GM21447 (cell line): ENCODE measurements around the gene HSD17B1.

ENCODE experiments used
- ATAC-seq: cut with Tn5 transposase; IDR thresholded peaks from one replicate; pipeline ENCODE4 v1.9.1; 2021; ENCODE audit not compliant: unreplicated experiment

HSD17B1 gene

DNA sequence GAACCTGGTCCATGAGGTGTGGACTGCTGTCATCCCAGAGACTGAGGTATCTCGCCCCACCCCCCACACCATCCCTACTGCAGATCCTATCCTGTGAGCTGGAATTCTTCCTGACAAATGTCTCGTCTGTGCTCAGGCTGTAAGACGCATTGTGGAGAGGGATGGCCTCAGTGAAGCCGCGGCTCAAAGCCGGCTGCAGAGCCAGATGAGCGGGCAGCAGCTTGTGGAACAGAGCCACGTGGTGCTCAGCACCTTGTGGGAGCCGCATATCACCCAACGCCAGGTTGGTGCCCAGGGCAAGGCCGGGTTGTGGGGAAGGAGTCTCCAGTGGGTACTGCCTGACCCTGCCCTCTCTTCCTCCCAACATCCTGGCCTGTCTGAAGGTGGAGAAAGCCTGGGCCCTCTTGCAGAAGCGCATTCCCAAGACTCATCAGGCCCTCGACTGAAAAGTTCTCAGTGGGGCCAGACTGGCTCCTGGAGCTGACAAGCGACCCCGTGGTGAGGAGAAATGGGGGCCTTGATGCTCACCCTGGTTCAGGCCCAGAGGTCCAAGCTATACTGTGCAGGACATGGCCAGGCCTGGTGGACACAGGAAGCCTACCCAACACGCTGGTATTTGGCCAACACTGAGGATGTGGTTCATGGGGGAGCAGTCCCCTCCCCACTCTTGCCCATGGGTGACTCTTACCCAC lies 12.9 kb downstream of the HSD17B1 start:
- ATAC-seq = no peak

- no peak for ATAC-seq
Measured at GRCh38 chr17:42566215-42566882, 13.6 kb downstream of the HSD17B1 start.

DNA sequence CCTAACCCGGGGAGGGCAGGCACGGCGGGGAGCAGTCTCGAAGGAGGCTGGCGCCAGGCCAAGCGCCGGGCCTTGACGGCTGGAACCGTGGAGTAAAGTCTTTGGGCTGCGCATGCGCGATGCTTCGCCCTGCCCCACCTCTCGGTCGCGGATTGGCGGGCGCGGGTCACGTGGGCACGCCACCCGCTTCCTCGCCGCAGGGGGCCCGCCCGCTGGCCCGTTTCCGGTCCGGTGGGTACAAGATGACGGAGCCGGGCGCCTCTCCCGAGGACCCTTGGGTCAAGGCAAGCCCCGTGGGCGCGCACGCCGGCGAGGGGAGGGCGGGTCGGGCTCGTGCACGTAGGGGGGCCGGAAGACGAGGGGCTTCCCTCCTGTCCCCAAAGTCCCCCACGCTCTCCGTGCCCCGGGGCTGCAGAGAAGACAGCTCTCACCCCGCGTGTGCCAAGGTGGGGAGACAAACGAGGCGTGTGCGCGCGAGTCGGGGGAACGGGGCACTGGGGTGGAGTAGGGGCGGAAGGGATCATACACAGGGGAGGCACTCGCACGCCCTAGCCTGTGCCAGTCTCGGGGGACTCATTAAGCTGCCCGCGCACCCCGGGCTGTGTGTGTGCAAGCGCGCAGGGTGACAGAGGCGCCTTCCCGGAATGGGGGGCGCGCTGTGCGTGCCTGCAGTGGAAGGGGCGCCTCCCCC lies 14.3 kb downstream of the HSD17B1 start, which contains the start of gene MLX:
MLX (plus strand) TSS at position 218 of the 691 bp plus-strand sequence; CDS start at position 243, 25 bp downstream.
- ATAC-seq = no peak

DNA sequence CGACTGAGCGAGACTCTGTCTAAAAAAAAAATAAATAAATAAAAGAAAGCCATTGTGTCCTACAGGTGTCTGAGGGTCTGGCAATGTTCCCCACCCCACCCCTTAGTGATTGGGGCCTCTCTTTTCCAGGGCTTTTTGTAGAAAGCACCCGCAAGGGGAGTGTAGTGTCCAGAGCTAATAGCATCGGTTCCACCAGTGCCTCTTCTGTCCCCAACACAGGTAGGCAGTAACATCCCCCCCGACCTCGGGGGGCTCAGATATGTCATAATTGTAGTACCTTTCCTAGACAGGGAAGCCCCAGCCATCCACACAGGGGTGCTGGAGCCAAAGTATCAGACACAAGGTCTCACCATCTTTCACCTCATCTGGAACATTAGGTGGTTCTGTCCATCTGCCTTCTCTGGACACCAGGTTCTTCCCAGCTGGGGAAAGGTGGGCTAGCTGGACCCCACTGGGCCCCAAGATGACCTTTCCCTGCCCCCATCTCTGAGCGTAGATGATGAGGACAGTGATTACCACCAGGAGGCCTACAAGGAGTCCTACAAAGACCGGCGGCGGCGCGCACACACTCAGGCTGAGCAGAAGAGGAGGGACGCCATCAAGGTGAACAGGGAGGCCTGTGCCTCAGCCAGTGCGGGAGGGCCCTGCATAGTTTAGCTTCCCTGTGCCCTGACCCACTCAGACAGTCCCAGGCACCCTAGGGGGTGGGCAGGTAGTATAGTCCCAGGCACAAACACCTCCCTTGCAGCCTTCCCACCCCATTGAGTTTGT lies 15.8 kb downstream of the HSD17B1 start:
- no peak for ATAC-seq

DNA sequence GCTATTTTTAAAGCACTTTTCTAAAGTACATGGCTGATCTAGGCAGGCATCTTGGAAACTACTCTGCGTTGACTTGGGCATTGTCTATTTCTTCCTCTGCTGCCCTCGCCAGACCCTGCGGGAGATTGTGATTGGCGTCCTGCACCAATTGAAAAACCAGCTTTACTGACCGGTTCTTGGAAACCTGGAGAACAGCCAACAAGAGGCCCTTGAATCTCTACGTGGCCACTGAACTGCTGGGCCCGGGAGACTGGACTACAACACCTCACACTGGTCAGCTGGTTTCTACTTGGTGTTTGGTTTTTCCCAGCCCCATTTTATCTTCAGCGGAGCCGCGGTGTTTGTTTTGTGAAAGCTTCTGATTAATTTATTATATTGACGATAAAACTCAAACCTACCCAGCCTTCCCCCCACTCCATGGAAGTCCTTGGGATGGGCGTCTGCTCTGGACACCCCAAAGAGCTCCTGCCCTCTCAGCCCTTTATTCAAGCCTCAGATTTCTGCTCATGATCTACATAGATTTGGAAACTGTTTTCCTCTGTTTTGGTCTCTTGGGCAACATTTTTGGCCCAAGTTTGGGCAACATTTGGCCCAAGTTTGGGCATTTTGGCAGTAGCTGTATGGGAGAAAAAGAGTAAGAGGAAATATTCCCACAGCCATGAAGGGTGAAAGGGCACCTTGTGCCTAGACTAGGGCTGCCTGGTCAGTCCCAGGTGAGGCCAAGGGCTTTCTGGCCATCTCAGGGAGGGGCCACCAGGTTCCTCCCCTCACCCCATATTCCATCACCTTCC lies 18.9 kb downstream of the HSD17B1 start:
- ATAC-seq = no peak

GRCh38 chr17:42573095-42573494 lies 20.4 kb downstream of the HSD17B1 start:
- ATAC-seq = no peak

GRCh38 chr17:42574463-42574862 lies 21.7 kb downstream of the HSD17B1 start:
- no peak for ATAC-seq

DNA sequence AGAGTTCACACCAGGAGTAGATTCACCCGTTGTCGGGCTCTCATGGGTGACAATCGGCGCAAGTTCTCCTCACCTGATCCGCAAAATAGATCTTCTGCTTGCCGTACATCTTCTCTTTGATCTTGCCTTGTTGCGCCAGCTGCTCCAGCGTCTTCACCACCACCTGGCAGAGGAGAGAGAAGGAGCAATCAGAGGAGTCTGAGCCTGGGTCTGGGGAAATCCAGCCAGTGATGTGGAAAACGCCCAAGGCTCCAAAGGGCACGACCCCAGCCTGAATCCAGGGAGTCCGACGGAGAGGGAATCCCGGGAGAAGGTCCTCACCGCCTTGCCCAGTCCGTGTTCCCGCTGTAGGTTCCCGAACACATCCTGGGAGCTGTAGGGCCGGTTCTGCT lies 24.4 kb downstream of the HSD17B1 start:
- no peak for ATAC-seq

- peak; percentile 62 for ATAC-seq
Measured at GRCh38 chr17:42577532-42578281, 25.0 kb downstream of the HSD17B1 start, which contains the start of gene PSMC3IP. PSMC3IP (minus strand) TSS chr17:42577729; CDS start chr17:42577686, 43 bp downstream.

- ATAC-seq = peak; percentile 45
Measured at GRCh38 chr17:42578282-42578869, 25.7 kb downstream of the HSD17B1 start.

GRCh38 chr17:42579794-42580551 lies 27.2 kb downstream of the HSD17B1 start:
- ATAC-seq = no peak

GRCh38 chr17:42581744-42582270 lies 29.1 kb downstream of the HSD17B1 start:
- ATAC-seq = no peak

DNA sequence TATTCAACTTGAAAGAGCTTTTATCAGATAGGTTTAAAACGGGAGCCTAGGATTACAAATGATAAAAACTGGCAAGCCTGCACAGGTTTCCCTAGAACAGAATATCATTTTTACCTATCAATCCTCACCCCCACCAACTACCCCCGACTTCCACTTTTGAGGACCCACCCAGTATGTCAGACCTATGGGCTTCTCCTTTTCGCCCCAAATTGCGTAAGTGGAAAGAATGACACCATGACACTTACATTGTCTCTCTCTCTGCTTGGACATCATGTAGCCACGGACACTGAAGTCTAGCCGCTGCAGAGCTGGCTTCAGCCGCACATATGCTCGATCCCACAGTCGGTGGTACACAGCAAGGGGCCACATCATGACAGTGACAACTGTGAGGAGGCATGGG lies 32.2 kb downstream of the HSD17B1 start:
- no peak for ATAC-seq

DNA sequence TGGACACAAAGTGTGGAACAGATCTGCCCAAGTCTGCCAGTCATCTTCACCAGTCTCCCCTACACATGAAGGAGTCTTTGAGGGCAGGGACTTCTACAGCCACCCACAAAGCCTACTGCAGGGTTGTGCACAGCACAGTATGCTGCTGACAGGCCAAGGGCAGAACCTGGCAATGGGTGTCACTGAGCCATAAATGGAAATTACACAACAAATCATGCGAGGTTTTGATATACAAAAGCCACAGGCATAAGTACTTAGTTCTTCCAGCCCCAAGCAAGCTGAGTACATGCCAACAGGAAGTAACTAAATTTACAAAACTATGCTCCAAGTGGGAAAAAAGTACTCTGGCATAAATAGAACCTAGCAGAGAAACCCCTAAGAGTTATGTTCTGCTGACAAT lies 32.6 kb downstream of the HSD17B1 start:
- ATAC-seq = no peak

GRCh38 chr17:42586514-42587230 lies 33.9 kb downstream of the HSD17B1 start:
- ATAC-seq = peak; percentile 55

- no peak for ATAC-seq
Measured at GRCh38 chr17:42590886-42591285, 38.2 kb downstream of the HSD17B1 start.

GRCh38 chr17:42591411-42591810 lies 38.7 kb downstream of the HSD17B1 start:
- no peak for ATAC-seq

DNA sequence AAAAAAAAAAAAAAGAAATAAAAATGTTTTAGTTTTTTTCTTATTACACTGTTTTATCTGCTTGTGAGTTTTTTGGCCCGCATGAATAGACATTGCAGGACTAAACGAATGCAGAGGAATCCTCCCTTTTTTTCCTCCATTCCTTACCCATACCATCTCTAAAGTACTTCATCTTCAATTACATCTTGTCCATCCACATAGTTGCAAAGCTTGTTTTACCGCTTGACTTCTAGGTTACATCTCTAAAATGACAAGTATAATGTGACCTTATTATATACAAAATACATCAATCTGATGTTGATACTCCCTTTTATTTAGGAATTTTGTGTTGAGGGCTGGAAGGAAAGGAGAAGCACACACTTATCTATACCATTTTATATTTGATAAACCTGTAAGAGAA lies 43.7 kb downstream of the HSD17B1 start:
- no peak for ATAC-seq
